Adipocyte (in vitro differentiated cells): Measurements from ENCODE around the gene CAMK1G.
A peak's percentile ranks its signal among the peaks of the same experiment; 100 is the strongest.

Source experiments
- DNase-seq: peaks from one replicate; pipeline ENCODE4 v3.0.0-alpha.2; 2015; ENCODE audit warnings: low read depth
- H3K27me3 ChIP-seq: replicated peaks from 2 replicates; pipeline ENCODE4 v1.7.0; 2013; ENCODE audit warnings: mild to moderate bottlenecking, low read length, moderate library complexity; ENCODE audit not compliant: control insufficient read depth, insufficient read depth
- H3K36me3 ChIP-seq: 2 replicates; pipeline ENCODE4 v1.7.0; 2013; ENCODE audit warnings: low read length, mild to moderate bottlenecking, moderate library complexity; ENCODE audit not compliant: control insufficient read depth, insufficient read depth, severe bottlenecking
- H3K4me1 ChIP-seq: 2 replicates; pipeline ENCODE4 v1.7.0; 2013; ENCODE audit warnings: mild to moderate bottlenecking, low read length, moderate library complexity; ENCODE audit not compliant: control insufficient read depth, insufficient read depth
- H3K4me3 ChIP-seq: 2 replicates; pipeline ENCODE4 v1.7.0; 2013; ENCODE audit warnings: mild to moderate bottlenecking, low read length, moderate library complexity
- H3K9ac ChIP-seq: 2 replicates; pipeline ENCODE4 v1.7.0; 2013; ENCODE audit warnings: mild to moderate bottlenecking, low read length, moderate library complexity
- H3K9me3 ChIP-seq: 2 replicates; pipeline ENCODE4 v1.7.0; 2013; ENCODE audit warnings: mild to moderate bottlenecking, low read length, moderate library complexity; ENCODE audit not compliant: control insufficient read depth

CAMK1G gene

GRCh38 chr1:209613400-209614150 lies 30.1 kb downstream of the CAMK1G start:
- no peak for DNase-seq
- no peaks in the 10 kb centered on the region for H3K27me3 ChIP-seq

DNA sequence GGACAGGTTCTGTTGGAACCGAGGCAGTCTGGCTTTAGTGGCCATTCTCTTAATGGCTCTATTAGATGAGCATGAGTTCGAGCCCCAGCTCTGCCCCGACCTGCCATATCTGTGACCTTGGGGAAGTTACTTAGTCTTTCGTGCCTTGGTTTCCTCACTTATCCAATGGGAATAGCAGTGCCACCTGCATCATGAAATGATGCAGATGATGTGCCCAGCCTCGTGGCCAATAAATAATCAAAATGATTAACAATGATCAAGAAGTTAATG lies 30.6 kb downstream of the CAMK1G start:
- Histone ChIP-seq H3K4me1 (peaks cover 5% of the 10 kb centered on the region), H3K9me3 (no peaks in the 10 kb centered on the region), H3K36me3 (peaks cover 31% of the 10 kb centered on the region), H3K27me3 (no peaks in the 10 kb centered on the region), H3K9ac (no peak overlapping the region), H3K4me3 (no peak overlapping the region)
- DNase-seq, result no peak

More at GRCh38 chr1:209613400-209614150, 30.1 kb downstream of the CAMK1G start:
- Histone ChIP-seq H3K36me3 (peaks cover 31% of the 10 kb centered on the region), H3K4me1 (no peaks in the 10 kb centered on the region), H3K9ac (no peak overlapping the region), H3K9me3 (no peaks in the 10 kb centered on the region), H3K4me3 (no peak overlapping the region)

- Histone ChIP-seq H3K9me3 (no peaks in the 10 kb centered on the region), H3K36me3 (peaks cover 31% of the 10 kb centered on the region), H3K4me1 (peaks cover 5% of the 10 kb centered on the region), H3K4me3 (no peak overlapping the region), H3K27me3 (no peaks in the 10 kb centered on the region), H3K9ac (no peak overlapping the region)
- no peak for DNase-seq
These were observed 31.4 kb downstream of the CAMK1G start for GRCh38 chr1:209614906-209615305.

GRCh38 chr1:209616366-209617046 lies 33.0 kb downstream of the CAMK1G start:
- no peaks in the 10 kb centered on the region for H3K27me3 ChIP-seq
- H3K4me3 ChIP-seq, result no peak overlapping the region
- peaks cover 31% of the 10 kb centered on the region for H3K36me3 ChIP-seq
- DNase-seq, result no peak
- peaks cover 12% of the 10 kb centered on the region for H3K4me1 ChIP-seq
- no peaks in the 10 kb centered on the region for H3K9me3 ChIP-seq
- no peak overlapping the region for H3K9ac ChIP-seq

DNA sequence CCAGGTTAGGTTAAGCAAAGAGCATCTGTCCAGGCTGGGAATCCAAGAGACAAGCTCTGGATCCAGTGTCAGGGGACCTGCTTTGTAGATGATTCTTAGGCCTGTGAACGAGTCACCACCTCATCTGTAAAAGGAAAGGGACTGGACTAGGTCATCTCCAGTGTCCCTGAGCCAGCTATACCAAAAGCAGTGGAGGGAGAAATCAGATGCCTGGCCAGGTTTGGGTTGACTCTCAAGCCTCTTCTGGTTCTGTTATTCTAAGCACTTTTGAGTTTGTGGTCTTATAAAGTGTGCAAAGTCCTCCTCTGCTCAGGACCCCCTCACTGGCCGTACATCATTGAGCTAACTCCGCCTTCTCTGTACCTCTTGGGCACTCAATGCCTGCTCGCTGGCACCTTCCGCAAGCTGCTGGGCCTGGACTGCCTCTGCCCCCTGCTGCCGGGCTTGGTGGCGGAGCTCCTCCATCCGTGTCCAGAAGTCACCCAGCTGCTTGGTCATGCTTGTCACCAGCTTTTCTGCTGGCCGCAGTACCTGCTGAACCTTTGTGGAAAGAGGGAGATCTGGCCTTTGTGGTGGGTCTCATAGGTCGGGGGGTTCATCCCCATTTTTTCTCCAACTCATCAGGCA lies 33.6 kb downstream of the CAMK1G start:
- Histone ChIP-seq H3K4me3 (no peak overlapping the region), H3K27me3 (no peaks in the 10 kb centered on the region), H3K36me3 (peaks cover 33% of the 10 kb centered on the region), H3K9me3 (no peaks in the 10 kb centered on the region), H3K4me1 (peaks cover 12% of the 10 kb centered on the region), H3K9ac (no peak overlapping the region)
- DNase-seq, result no peak

- no peak overlapping the region for H3K9ac ChIP-seq
- H3K9me3 ChIP-seq, result no peaks in the 10 kb centered on the region
- peaks cover 39% of the 10 kb centered on the region for H3K36me3 ChIP-seq
- peaks cover 12% of the 10 kb centered on the region for H3K4me1 ChIP-seq
- no peak overlapping the region for H3K4me3 ChIP-seq
- no peaks in the 10 kb centered on the region for H3K27me3 ChIP-seq
- no peak for DNase-seq
These were observed 34.2 kb downstream of the CAMK1G start for GRCh38 chr1:209617755-209618154.

DNA sequence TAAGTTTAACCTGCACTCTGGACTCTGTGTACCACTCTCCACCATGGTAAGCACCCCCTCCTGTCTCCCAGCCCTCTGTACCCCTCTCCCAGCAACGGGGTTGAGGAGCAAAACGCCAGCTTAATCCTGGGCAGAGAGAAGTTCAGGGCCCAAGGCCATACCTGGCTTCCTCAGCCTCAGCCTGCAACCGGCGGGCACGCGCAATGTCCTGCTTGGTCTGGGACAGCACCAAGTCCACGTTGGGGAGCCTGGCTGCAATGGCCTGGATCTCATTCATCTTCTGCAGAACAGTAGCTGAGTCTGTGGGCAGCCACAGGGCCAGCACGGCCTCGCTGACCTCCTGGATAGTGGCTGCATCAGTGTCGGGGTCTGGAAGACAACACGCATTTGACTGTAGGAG lies 34.8 kb downstream of the CAMK1G start:
- DNase-seq, result no peak
- Histone ChIP-seq H3K27me3 (no peaks in the 10 kb centered on the region), H3K36me3 (peaks cover 43% of the 10 kb centered on the region)

GRCh38 chr1:209618756-209619420 lies 35.4 kb downstream of the CAMK1G start:
- no peak overlapping the region for H3K9ac ChIP-seq
- H3K4me3 ChIP-seq, result no peak overlapping the region
- no peak for DNase-seq

More for the DNA sequence above, 34.8 kb downstream of the CAMK1G start:
- peaks cover 12% of the 10 kb centered on the region for H3K4me1 ChIP-seq
- no peaks in the 10 kb centered on the region for H3K9me3 ChIP-seq
- H3K9ac ChIP-seq, result no peak overlapping the region
- no peak overlapping the region for H3K4me3 ChIP-seq

DNA sequence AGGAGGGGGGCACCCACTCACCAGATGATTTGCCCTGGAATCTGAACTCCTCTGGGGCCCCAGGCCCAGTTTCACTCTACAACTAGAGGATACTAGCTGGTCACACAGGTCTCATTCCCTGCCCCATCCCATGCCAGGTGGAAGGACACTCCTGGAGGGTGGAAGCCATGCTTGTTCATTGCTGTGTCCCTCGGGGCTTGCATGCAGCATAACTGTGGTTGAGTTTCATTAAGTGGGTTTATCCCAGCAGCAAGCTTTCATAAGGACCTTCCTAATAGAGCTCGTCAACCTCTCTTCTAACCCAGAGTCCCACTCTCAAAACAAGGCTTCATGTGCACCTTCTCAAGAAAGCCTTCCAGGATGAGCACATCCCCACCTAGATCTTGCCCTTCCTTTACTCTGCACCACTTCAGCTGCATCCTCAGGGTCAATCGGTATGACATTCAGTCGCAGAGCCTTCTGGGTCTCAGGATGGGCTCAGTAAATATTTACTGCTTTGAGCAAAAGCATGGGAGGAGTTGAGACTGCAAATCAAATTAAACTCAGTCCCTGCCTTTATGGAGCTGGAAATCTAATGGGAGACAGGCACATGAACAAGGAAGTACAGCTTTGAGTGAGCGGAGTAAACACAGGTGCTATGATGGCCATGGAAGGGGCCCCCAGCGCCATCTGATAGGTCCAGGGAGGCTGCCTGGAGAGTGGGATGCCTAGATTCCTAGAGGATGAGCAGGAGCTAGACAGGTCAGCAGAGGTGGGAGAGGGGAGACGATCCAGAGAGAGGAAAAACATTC lies 36.4 kb downstream of the CAMK1G start:
- no peak overlapping the region for H3K9ac ChIP-seq
- no peak for DNase-seq
- H3K27me3 ChIP-seq, result no peaks in the 10 kb centered on the region
- H3K4me1 ChIP-seq, result peaks cover 12% of the 10 kb centered on the region
- no peak overlapping the region for H3K4me3 ChIP-seq
- peaks cover 40% of the 10 kb centered on the region for H3K36me3 ChIP-seq
- no peaks in the 10 kb centered on the region for H3K9me3 ChIP-seq

More at GRCh38 chr1:209618756-209619420, 35.4 kb downstream of the CAMK1G start:
- H3K36me3 ChIP-seq, result peaks cover 44% of the 10 kb centered on the region
- H3K27me3 ChIP-seq, result no peaks in the 10 kb centered on the region
- H3K4me1 ChIP-seq, result peaks cover 12% of the 10 kb centered on the region
- no peaks in the 10 kb centered on the region for H3K9me3 ChIP-seq

- peak; percentile 47 for DNase-seq
- Histone ChIP-seq H3K27me3 (no peaks in the 10 kb centered on the region), H3K4me3 (no peak overlapping the region), H3K9ac (no peak overlapping the region), H3K36me3 (peaks cover 40% of the 10 kb centered on the region), H3K4me1 (peaks cover 12% of the 10 kb centered on the region), H3K9me3 (no peaks in the 10 kb centered on the region)
These were observed 37.0 kb downstream of the CAMK1G start for GRCh38 chr1:209620487-209620884.
